ENCODE results near the gene WBP2. TPM values are rescaled to one million over a fixed set of nuclear protein-coding genes. Genes with fewer than 3 reads are reported as not detected.
"Not testable (repeated sequence)": the region's sequence is repeated elsewhere in the genome, so short reads cannot be mapped to it uniquely, and the experiment has no call there.

Gene WBP2
- total and polyA plus RNA-seq, 2 of the 13 experiments (the other 11 are each of a cell fraction or from before 2014, with no cell fraction given): 29.2 to 29.5 TPM

DNA sequence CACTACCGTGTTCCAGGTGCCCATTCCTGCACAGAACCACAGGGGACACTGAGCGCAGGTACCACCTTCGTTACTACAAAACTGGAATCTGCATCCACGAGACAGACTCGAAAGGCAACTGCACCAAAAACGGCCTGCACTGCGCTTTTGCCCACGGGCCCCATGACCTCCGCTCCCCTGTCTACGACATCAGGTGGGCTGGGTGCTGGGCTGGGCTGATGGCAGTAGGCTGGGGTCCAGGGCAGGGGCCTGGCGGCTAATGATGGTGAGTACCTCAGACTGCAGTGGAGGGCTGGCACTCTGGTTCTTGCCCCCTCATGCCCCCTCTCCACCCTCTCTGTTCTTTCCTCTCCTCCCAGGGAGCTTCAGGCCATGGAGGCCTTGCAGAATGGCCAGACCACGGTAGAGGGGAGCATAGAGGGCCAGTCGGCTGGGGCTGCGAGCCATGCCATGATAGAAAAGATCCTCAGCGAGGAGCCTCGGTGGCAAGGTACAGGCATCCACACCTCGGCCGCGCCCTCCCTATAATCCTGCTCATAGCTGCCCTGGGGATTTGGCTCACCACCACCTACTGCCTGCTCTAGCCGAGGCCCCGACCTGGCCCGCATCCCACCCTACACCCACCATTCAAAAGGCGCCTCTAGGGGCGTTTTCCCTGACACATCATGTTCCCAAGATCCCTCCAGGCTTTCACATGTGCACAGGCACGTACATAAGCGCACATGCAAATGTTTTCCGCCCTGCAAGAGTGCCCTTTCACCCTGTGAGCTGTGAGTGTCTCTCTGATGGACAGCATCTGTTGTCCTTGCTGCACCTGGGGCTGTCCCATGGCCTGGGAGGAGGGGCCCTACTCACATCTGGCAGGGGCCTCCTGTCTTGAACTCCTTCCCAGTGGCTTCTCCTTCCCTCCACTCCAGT is 42.8 kb downstream of the WBP2 start:
- CTCF ChIA-PET (ENCODE audit: low intra/inter-chr PET ratio, low total read pairs): no interaction called here
- WGBS (ENCODE audit: low lambda C conversion rate): 98% methylated on average over 27 of the region's 27 CpGs
- Histone ChIP-seq H3K4me1 (ENCODE audit: insufficient read depth, low read length) (no peaks in the 10 kb centered on the region), H3K9ac (ENCODE audit: insufficient read depth, low read depth, low read length) (no peak overlapping the region), H3K79me2 (ENCODE audit: insufficient read depth, low read length) (no peaks in the 10 kb centered on the region), H3K36me3 (replicated peaks in 1 of 2; ENCODE audit: control insufficient read depth in 1 of 2, insufficient read depth in 2 of 2, low read length in 2 of 2) (peaks cover 57 to 81% of the 10 kb centered on the region in 2 experiments), H3K4me3 (replicated peaks in 1 of 3; ENCODE audit: insufficient read depth in 1 of 3, low read depth in 2 of 3, low read length in 3 of 3) (no peak overlapping the region), H3K27ac (ENCODE audit: extremely low read length, insufficient read depth, low read length) (no peak overlapping the region), H4K20me1 (ENCODE audit: insufficient read depth, low read length) (no peaks in the 10 kb centered on the region), H3K27me3 (ENCODE audit: control insufficient read depth in 1 of 2, insufficient read depth in 2 of 2, low read length in 2 of 2) (no peaks in the 10 kb centered on the region), H3K4me2 (ENCODE audit: low read depth, low read length) (no peak overlapping the region), H3K9me3 (ENCODE audit: low read length) (no peaks in the 10 kb centered on the region), H2AFZ (ENCODE audit: low read length) (no peak overlapping the region)
- intact Hi-C loops (cut with micrococcal nuclease; ENCODE audit: unreplicated experiment) (no loop called here), in situ Hi-C loops (cut with HindIII; ENCODE audit: extremely low pct_ligation_motif_present, low pct_unique_long_range_greater_than_20kb) (no loop called here)
- no peak for TF ChIP-seq CCDC6 (CRISPR knock-in tag; IDR thresholded peaks at IDR 0.05)
- TF ChIP-seq, protein P1, sequence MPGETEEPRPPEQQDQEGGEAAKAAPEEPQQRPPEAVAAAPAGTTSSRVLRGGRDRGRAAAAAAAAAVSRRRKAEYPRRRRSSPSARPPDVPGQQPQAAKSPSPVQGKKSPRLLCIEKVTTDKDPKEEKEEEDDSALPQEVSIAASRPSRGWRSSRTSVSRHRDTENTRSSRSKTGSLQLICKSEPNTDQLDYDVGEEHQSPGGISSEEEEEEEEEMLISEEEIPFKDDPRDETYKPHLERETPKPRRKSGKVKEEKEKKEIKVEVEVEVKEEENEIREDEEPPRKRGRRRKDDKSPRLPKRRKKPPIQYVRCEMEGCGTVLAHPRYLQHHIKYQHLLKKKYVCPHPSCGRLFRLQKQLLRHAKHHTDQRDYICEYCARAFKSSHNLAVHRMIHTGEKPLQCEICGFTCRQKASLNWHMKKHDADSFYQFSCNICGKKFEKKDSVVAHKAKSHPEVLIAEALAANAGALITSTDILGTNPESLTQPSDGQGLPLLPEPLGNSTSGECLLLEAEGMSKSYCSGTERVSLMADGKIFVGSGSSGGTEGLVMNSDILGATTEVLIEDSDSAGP (CRISPR knock-in tag; IDR thresholded peaks at IDR 0.05; ENCODE audit: borderline replicate concordance): 0 out of 2 replicates have a peak, but pooled peaks have one; percentile 19
- no peak for FAIRE-seq
- no peak for ATAC-seq
- POLR2A ChIA-PET: interaction anchor here (1.3 kb wide), 1 partner anchor 32 kb away, joined by 3 read pairs; no protein-coding TSS in a partner anchor
- DNase-seq (ENCODE audit: low spot score): no peak
- BruUV-seq (replicated peaks): no TSS peak

DNA sequence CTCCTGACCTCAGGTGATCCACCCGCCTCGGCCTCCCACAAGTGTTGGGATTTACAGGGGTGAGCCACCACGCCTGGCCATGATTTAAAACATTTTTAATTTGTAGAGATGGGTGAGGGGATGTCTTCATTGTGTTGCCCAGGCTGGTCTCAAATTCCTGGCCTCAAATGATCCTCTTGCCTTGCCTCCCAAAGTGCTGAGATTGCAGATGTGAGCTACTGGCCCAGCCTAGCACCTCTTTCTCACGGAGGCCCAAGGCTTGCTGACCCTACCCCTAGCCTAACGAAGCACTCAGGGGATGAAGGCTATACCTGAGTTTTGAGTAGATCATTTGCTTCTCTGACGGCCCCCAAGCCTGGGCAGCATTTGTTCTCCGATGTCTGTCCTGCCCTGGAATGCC is 44.0 kb downstream of the WBP2 start:
- WGBS (ENCODE audit: low lambda C conversion rate): 94% methylated on average over 7 of the region's 7 CpGs
- no peaks in the 10 kb centered on the region for H3K9me3 ChIP-seq (ENCODE audit: low read length)
- FAIRE-seq (no peak), ATAC-seq (no peak), DNase-seq (ENCODE audit: low spot score) (no peak)
- H3K4me2 ChIP-seq (ENCODE audit: low read depth, low read length): no peak overlapping the region
- H3K36me3 ChIP-seq (replicated peaks in 1 of 2; ENCODE audit: control insufficient read depth in 1 of 2, insufficient read depth in 2 of 2, low read length in 2 of 2): peaks cover 49 to 69% of the 10 kb centered on the region in 2 experiments
- no peak overlapping the region for H3K9ac ChIP-seq (ENCODE audit: insufficient read depth, low read depth, low read length)
- TF ChIP-seq ZKSCAN5 (CRISPR knock-in tag; IDR thresholded peaks at IDR 0.05) (no peak), JUND (CRISPR knock-in tag; IDR thresholded peaks at IDR 0.05) (no peak), CBX2 (IDR thresholded peaks at IDR 0.05; ENCODE audit: low read depth, low read length) (no peak), CBX2 (CRISPR knock-in tag; IDR thresholded peaks at IDR 0.05; ENCODE audit: low read depth) (no peak), MAFK (conservative IDR thresholded peaks at IDR 0.05 in 1 of 2, IDR thresholded peaks at IDR 0.05 in 1 of 2; ENCODE audit: low read length in 2 of 2) (peak; percentile 22 to 66; a peak in 3 of 4 replicates), ZNF367 (CRISPR knock-in tag; IDR thresholded peaks at IDR 0.05; ENCODE audit: borderline replicate concordance) (no peak), MAFF (IDR thresholded peaks at IDR 0.05; ENCODE audit: low read depth, low read length) (0 out of 2 replicates have a peak, but pooled peaks have one; percentile 21), SMAD9 (CRISPR knock-in tag; IDR thresholded peaks at IDR 0.05) (no peak)
- no peak overlapping the region for H3K4me3 ChIP-seq (replicated peaks in 1 of 3; ENCODE audit: insufficient read depth in 1 of 3, low read depth in 2 of 3, low read length in 3 of 3)
- in situ Hi-C loops (cut with HindIII; ENCODE audit: extremely low pct_ligation_motif_present, low pct_unique_long_range_greater_than_20kb) (no loop called here), intact Hi-C loops (cut with micrococcal nuclease; ENCODE audit: unreplicated experiment) (no loop called here)
- no peak overlapping the region for H3K27ac ChIP-seq (ENCODE audit: extremely low read length, insufficient read depth, low read length)
- peaks cover 5% of the 10 kb centered on the region for H3K79me2 ChIP-seq (ENCODE audit: insufficient read depth, low read length)
- ChIA-PET POLR2A (interaction anchor here (0.6 to 1.5 kb wide), 2 partner anchors 31 to 39 kb away, joined by 3 read pairs; no protein-coding TSS in a partner anchor), CTCF (ENCODE audit: low intra/inter-chr PET ratio, low total read pairs) (no interaction called here)
- no TSS peak for BruUV-seq (replicated peaks)
- H3K4me1 ChIP-seq (ENCODE audit: insufficient read depth, low read length): no peaks in the 10 kb centered on the region
- H4K20me1 ChIP-seq (ENCODE audit: insufficient read depth, low read length): no peaks in the 10 kb centered on the region
- H3K27me3 ChIP-seq (ENCODE audit: control insufficient read depth in 1 of 2, insufficient read depth in 2 of 2, low read length in 2 of 2): no peaks in the 10 kb centered on the region
- H2AFZ ChIP-seq (ENCODE audit: low read length): no peak overlapping the region

DNA sequence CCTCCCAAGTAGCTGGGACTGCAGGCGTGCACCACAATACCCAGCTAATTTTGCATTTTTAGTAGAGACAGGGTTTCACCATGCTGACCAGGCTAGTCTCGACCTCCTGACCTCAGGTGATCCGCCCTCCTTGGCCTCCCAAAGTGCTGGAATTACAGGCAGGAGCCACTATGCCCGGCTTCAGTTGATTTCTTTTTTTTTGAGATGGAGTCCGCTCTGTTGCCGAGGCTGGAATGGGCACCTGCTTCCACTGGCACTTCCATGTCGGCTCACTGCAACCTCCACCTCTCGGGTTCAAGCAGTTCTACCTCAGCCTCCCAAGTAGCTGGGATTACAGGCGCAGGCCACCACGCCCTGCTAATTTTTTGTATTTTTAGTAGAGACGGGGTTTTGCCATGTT is 44.4 kb downstream of the WBP2 start:
- H2AFZ ChIP-seq (ENCODE audit: low read length); FAIRE-seq; H3K79me2 ChIP-seq (ENCODE audit: insufficient read depth, low read length); in situ Hi-C loops (cut with HindIII; ENCODE audit: extremely low pct_ligation_motif_present, low pct_unique_long_range_greater_than_20kb); ATAC-seq; DNase-seq (ENCODE audit: low spot score); intact Hi-C loops (cut with micrococcal nuclease; ENCODE audit: unreplicated experiment); H3K9me3 ChIP-seq (ENCODE audit: low read length); H3K9ac ChIP-seq (ENCODE audit: insufficient read depth, low read depth, low read length); H3K4me1 ChIP-seq (ENCODE audit: insufficient read depth, low read length); H3K4me3 ChIP-seq (replicated peaks in 1 of 3; ENCODE audit: insufficient read depth in 1 of 3, low read depth in 2 of 3, low read length in 3 of 3); H3K27ac ChIP-seq (ENCODE audit: extremely low read length, insufficient read depth, low read length); BruUV-seq (replicated peaks); H3K27me3 ChIP-seq (ENCODE audit: control insufficient read depth in 1 of 2, insufficient read depth in 2 of 2, low read length in 2 of 2); CTCF ChIA-PET (ENCODE audit: low intra/inter-chr PET ratio, low total read pairs); H4K20me1 ChIP-seq (ENCODE audit: insufficient read depth, low read length); H3K4me2 ChIP-seq (ENCODE audit: low read depth, low read length): not testable (repeated sequence)
- WGBS (ENCODE audit: low lambda C conversion rate): 98% methylated on average over 11 of the region's 11 CpGs
- H3K36me3 ChIP-seq (replicated peaks in 1 of 2; ENCODE audit: control insufficient read depth in 1 of 2, insufficient read depth in 2 of 2, low read length in 2 of 2): peaks cover 48 to 66% of the 10 kb centered on the region in 2 experiments
- POLR2A ChIA-PET: interaction anchor here (0.6 to 1.5 kb wide), 2 partner anchors 31 to 39 kb away, joined by 3 read pairs; no protein-coding TSS in a partner anchor

All from HepG2 (cell line).